ENCODE data around the gene HPD.

The HPD gene

DNA sequence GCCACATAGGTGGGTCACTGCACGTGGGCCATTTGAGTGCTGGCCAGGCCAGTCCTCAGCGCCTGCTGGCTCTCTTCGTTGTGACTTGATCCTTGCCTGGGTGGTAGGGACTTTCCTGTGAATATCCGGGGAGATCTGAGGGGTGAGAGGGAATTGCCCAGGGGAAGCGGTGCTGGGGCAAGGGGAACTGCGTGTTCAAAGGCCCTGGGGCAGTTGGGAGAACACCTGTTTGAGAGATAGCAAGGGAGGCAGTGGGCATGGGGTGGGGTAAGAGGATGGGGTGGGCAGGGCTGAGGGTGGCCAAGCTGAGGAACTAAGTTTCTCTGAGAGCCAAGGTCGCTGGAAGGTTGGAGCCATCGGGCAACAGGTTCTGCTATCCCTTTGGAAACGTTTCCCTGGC lies 29.8 kb downstream of the HPD start:
- DNase-seq (ENCODE audit: low read depth, low spot score), result no peak

DNA sequence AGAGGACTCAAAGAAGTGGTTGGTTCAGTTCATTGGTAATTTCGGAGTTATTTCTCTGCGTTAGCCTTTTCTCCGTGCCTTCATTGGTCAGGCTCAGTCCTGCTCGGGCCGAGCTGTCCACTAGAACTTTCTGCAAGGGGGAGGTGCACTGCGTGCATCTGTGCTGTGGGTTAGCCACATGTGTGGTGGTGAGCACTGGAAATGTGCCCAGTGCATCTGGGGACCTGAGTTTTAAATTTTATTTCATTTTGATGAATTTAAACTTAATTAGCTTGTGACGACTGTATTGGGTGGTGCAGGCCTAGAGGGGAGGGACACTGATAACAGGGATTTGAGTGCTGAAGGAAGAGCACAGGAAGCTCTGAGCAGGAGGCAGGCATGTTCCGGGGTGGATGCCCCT lies 30.4 kb downstream of the HPD start:
- no peak for DNase-seq (ENCODE audit: low read depth, low spot score)

DNA sequence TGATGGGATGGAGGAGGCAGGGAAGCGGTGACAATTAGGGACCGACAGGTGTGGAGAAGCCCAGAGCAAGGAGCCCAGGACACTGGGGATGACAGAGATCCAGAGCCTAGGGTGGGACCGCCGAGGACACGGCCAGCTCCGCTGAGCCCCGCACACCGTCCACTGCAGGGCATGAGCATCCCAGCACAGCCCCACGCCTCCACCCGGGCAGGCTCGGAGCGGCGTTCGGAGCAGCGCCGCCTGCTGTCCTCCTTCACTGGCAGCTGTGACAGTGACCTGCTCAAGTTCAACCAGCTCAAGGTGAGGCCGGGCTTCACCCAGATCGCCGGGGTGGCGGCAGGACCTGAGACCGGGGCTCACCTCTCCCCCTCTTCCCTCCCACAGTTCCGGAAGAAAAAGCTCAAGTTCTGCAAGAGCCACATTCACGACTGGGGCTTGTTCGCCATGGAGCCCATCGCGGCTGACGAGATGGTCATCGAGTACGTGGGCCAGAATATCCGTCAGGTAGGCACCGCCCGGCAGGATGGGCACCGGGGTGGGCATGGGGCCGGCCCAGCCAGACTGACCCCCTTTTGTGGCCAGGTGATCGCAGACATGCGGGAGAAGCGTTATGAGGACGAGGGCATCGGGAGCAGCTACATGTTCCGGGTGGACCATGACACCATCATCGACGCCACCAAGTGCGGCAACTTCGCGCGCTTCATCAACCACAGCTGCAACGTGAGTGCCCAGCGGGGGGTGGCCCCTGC lies 31.1 kb downstream of the HPD start:
- peak; percentile 27 for DNase-seq (ENCODE audit: low read depth, low spot score)

DNA sequence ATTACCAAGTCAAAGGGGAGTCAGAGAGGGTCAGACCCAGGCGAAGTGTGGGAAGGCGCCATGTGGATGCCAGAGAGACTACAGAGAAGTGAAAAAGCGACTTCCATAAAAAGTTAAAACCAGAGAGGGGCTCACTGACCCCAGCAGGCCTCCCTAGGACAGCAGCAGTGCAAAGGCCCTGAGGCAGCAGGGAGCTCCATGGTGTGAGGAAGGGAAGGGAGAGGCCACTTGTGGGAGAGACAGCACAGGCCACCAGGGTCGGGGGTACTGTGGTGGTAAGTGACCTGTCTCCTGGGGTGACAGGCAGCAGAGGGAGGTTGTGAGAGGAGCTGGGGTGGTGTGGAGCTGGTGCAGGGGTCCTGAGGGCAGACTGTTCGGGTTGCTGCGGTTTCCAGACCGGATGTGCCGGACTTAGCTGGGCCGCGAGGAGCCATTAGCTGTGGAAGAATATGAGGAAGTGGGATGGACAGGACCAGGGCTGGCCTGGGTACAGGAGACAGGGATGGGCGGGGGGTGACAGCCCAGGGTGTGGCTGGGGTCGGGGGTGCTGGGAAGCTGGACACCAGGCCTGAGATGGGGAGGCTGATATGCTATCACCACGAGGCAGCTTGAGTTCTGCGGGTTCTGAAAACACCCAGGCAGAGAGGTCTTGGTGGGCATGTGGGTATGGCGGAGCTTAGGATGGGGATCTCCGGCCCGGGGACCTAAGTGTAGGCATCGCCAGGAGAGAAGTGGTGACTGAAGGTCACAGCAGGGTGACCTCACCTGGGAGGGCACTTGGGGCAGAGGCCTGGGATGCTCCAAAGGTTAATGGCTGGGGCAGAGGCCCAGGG lies 32.1 kb downstream of the HPD start:
- DNase-seq (ENCODE audit: low read depth, low spot score), result no peak

DNA sequence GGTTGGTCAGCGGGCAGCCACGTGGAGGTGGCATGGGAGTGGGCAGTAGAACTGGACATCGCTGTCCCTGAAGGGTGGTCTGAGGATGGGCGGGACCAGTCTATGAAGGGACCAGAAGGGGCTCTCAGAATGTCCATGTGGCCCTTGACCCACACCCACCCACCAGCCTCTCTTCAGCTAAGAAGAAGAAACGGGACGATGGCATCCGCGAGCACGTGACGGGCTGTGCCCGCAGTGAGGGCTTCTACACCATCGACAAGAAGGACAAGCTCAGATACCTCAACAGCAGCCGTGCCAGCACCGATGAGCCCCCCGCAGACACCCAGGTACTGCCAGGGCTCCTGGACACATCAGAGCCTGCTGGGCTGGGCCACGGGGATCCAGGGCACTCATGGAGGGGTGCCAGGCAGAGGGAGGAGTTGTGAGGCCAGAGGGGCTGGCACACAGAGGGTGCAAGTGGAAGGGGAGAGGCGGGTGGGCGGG lies 33.6 kb downstream of the HPD start:
- DNase-seq (ENCODE audit: low read depth, low spot score), result no peak

DNA sequence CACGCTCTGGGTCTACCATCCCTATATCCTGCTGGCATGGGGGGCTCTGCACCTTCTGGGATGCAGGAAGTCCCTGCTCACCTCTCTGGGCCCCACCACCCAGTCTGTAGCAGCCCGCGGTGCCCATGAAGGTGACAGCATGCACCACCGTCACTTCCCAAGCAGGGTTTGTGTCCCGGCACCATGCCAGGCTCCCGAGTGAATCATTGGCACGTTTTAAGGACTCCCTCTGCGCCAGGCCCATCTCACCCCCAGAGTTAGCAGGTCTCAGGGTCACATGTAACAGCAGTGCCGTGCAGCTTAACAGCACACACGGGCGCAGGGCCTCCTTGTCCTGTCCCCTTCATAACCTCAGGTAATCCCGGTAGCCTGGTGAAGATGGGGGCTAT lies 34.9 kb downstream of the HPD start:
- DNase-seq (ENCODE audit: low read depth, low spot score), result no peak

DNA sequence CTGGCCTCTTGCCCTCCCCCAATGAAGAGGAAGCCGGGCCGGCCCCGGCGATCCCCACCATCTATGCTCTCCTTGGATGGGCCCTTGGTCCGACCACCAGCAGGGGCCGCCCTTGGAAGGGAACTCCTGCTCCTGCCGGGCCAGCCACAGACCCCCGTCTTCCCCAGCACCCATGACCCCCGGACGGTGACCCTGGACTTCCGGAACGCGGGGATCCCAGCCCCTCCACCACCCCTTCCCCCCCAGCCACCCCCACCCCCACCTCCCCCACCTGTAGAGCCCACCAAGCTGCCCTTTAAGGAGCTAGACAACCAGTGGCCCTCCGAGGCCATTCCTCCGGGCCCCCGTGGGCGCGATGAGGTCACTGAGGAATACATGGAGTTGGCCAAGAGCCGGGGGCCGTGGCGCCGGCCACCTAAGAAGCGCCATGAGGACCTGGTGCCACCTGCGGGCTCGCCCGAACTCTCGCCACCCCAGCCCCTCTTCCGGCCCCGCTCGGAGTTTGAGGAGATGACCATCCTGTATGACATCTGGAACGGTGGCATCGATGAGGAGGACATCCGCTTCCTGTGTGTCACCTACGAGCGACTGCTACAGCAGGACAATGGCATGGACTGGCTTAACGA lies 35.4 kb downstream of the HPD start:
- DNase-seq (ENCODE audit: low read depth, low spot score), result no peak

DNA sequence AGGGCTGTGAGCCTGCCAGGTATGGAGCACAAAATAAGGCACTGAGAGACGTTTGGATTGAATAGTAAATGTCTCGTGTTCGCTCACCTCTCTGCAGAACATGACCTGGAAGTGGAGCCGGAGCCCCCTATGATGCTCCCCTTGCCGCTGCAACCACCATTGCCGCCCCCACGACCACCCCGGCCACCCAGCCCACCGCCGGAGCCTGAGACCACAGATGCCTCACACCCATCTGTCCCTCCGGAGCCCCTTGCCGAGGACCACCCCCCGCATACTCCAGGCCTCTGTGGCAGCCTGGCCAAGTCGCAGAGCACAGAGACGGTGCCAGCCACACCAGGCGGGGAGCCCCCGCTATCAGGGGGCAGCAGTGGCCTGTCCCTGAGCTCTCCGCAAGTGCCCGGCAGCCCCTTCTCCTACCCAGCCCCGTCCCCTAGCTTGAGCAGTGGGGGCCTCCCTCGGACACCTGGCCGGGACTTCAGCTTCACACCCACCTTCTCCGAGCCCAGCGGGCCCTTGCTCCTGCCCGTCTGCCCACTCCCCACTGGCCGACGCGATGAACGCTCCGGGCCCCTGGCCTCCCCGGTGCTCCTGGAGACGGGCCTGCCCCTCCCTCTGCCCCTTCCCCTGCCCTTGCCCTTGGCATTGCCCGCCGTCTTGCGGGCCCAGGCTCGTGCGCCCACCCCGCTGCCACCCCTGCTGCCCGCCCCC lies 36.1 kb downstream of the HPD start:
- DNase-seq (ENCODE audit: low read depth, low spot score), result no peak

DNA sequence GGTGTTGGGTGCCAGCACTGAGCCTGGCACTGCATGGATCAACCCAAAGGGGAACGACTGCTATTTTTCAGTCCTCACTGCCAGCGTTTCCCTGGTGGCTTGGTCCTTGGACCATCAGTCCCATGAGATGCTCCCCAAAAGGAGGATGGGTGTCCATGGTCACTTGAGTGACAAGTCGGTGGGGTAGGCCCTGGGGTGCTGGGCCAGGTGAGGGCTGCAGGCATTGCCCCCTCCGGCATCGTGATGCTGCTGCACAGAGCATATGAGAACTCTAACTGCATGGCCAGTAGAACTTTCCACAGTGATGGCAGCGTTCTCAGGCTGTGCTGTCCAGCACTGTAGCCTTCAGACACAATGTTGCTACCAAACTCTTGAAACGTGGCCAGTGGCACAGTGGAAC lies 38.6 kb downstream of the HPD start:
- no peak for DNase-seq (ENCODE audit: low read depth, low spot score)

DNA sequence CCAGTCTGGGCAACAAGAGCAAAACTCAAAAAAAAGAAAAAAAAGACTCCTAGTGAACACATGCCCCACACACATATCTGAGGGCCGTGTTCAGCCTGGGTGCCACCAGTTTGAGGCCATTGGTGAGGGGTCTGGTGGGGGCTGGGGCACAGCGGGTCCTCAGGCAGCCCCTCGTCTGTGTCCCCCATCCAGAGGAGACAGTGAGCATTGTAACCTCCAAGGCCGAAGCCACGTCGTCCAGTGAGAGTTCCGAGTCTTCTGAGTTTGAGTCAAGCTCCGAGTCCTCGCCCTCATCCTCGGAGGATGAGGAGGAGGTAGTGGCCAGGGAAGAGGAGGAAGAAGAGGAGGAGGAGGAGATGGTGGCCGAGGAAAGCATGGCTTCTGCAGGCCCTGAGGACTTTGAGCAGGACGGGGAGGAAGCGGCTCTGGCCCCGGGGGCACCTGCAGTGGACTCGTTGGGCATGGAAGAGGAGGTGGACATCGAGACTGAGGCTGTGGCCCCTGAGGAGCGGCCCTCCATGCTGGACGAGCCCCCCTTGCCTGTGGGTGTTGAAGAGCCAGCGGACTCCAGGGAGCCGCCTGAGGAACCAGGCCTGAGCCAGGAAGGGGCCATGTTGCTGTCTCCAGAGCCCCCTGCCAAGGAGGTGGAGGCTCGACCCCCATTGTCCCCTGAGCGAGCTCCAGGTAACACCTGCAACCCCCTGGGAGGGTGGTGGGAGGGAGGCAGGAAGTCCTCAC lies 39.3 kb downstream of the HPD start:
- DNase-seq (ENCODE audit: low read depth, low spot score), result no peak

DNA sequence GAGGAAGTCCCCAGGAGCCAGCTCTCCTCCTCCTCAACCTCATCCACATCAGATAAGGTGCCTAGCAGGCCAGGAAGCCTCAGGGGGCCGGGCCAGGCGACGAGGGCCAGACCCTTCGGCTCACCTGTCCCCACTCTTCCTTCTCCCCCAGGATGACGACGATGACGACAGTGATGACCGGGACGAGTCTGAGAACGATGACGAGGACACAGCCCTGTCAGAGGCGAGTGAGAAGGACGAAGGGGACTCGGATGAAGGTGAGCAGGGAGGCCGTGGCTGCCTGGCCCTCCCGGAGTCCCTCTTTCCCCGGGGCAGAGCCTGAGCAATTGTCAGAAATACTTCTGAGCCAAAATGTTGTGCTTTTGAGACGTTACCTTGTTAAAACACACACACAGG lies 41.0 kb downstream of the HPD start:
- no peak for DNase-seq (ENCODE audit: low read depth, low spot score)

DNA sequence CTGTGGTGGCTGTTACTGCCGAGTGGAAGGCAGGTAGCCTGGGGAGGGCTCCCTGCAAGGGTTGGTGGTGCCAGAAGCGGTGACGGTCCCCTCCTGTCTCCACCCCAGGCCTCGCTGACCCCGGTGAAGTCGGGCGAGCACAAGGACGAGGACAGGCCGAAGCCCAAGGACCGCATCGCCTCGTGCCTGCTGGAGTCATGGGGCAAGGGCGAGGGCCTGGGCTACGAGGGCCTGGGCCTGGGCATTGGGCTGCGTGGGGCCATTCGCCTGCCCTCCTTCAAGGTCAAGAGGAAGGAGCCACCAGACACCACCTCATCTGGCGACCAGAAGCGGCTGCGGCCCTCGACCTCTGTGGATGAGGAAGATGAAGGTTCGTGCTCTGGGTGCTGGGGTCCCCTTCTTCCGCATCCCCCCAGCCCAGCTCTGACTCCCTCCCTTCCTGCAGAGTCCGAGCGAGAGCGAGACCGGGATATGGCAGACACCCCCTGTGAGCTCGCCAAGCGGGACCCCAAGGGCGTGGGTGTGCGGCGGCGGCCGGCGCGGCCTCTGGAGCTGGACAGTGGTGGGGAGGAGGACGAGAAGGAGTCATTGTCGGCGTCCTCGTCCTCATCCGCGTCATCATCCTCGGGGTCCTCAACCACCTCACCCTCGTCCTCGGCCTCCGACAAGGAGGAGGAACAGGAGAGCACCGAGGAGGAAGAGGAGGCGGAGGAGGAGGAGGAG lies 41.6 kb downstream of the HPD start:
- no peak for DNase-seq (ENCODE audit: low read depth, low spot score)

DNA sequence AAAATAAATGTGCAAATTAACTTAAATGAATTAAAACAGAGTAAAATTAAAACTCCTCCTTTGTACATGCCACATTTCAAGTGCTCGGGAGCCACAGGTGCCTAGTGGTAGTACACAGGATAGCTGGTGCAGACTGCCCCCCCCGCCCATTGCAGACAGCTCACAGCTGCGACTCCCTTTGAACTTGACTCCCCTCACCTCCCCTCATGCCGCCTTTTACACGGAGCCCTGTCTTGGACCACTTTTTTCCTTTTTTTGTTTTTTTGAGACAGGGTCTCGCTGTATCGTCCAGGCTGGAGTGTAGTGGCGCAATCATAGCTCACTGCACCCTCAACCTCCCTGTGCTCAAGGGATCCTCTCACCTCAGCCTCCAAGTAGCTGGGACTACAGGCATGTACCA lies 43.4 kb downstream of the HPD start:
- no peak for DNase-seq (ENCODE audit: low read depth, low spot score)

DNA sequence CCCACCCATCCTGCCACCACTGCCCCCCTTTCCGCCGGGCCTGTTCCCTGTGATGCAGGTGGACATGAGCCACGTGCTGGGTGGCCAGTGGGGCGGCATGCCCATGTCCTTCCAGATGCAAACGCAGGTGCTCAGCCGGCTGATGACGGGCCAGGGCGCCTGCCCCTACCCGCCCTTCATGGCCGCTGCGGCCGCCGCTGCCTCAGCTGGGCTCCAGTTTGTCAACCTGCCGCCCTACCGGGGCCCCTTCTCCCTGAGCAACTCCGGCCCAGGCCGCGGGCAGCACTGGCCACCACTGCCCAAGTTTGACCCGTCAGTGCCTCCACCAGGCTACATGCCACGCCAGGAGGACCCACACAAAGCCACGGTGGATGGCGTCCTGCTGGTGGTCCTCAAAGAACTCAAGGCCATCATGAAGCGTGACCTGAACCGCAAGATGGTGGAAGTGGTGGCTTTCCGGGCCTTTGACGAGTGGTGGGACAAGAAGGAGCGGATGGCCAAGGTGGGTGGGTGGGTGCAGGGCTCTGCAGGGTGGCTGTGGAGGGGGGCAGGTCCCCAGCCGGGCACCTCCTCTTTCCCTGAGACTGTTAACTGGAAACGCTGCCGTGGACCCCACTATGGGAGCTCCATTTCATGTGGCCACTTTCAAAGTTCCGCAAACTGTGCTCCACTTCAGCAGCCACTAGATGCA lies 44.1 kb downstream of the HPD start:
- no peak for DNase-seq (ENCODE audit: low read depth, low spot score)

DNA sequence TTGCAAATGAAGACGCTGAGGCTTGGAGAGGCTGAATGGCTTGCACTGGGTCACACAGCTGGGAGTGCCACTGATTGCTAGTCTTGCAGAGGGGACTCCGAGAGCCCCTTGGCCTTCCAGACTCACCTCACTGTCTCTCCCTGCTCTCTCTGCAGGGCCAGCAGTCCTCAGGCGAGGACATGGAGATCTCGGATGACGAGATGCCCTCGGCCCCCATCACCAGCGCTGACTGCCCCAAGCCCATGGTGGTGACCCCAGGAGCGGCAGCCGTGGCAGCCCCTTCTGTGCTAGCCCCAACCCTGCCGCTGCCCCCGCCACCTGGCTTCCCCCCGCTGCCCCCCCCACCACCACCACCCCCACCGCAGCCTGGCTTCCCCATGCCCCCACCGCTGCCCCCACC lies 44.7 kb downstream of the HPD start:
- DNase-seq (ENCODE audit: low read depth, low spot score), result no peak

DNA sequence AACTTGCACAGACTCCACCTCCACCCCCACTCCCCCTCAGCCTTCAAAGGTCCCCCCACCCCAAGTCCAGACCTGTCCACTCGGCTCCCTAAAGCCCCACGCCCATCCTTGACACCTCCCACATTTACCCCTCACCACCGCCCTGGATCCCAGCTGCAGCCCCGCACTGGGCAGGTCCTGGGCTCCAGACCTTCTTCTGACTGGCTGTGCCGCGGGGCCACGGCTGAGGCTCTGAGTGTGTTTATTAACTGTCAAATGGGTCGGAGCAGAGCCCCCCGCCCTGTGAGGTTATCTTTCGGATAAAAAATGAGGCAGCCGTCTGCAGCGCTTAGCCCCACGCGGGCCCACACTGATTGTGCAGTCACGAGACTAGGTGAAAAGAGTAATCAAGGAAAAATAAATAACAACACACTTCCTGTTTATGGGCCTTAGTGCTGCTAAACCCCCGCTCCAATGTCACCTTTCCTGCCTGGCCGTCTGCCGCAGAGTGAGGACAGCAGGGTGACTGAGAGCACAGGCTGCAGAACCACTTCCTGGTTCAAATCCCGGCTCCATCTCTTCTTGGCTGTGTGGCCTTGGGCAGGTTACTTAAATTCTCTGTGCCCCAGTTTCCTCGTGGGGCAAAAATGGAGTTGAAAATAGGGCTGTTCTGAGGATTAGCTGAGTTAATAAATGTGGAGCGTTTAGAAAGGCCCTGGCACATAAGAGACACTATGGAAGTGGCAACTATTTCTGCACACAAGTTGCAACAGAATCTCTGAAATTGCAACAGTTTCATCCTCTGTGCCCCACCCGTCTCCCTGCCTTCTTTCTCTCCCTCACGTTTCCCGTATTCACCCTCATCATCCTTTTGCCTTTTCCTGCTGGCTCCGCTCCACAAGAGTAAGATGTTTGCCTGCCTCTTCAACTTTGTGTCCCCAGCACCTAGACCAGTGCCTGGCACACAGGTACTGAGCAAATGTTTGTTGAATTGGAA lies 45.5 kb downstream of the HPD start:
- no peak for DNase-seq (ENCODE audit: low read depth, low spot score)

DNA sequence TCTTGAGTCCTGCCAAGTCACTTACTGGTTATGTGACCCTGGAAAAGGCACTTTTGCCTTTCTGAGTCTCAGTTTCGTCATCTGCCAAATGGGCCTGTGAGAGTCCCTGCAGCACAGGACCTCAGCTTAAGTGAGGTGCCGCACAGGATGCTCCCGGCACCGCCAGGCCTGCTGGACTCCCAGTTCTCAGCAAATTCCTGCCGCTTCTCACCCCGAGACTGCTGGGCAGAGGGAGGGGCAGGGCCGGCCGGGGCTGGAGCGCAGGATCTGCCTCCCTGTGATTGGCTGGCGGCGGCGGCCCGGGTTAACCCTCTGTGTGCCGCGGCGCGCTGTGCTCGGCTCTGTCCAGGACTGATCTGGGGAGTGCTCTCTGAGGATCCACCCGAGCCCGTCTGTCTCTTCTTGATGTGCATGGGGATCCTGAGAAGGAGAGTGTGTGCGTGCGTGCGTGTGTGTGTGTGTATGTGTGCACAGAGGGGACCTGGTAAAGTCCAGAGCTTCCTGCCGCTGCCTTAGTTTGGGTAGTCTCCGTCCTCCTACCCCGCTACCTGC lies 46.3 kb downstream of the HPD start:
- peak; percentile 87 for DNase-seq (ENCODE audit: low read depth, low spot score)
